SK-N-SH (cell line): ENCODE data around the gene NFKB1. TPM values are rescaled to one million over a fixed set of nuclear protein-coding genes. Genes with fewer than 3 reads are reported as not detected.

Source experiments
- CTCF ChIA-PET: fragments of 300-600, 350-600 bp; formaldehyde crosslinking; extraction: SDS; loops from one replicate; lab custom pipeline; 2021; lab: Yijun Ruan, JAX
- POLR2A ChIA-PET: fragments of 350-600 bp; sonication (Branson Sonifier 250); formaldehyde crosslinking; extraction: SDS; loops from one replicate; lab custom pipeline; 2020; ENCODE audit warnings: antibody characterized with exemption, inconsistent platforms; lab: Yijun Ruan, JAX
- DNase-seq: peaks from one replicate; pipeline ENCODE4 v3.0.0; 2012
- H2AFZ ChIP-seq: fragments of 200-600 bp; sonication (generic); 2 replicates; pipeline ENCODE4 v1.8.1; 2016; ENCODE audit warnings: antibody characterized with exemption, mild to moderate bottlenecking, low read depth
- H3F3A ChIP-seq: fragments of 200-600 bp; sonication (generic); replicated peaks from 2 replicates; pipeline ENCODE3; 2016; ENCODE audit warnings: antibody characterized with exemption, mild to moderate bottlenecking; ENCODE audit not compliant: insufficient read depth
- H3K27ac ChIP-seq, 2 experiments: fragments of 200-500 bp in 1 of 2; fragments of 200-600 bp in 1 of 2; sonication (Bioruptor generic) in 1 of 2; sonication (generic), shearing (Covaris generic) in 1 of 2; 2 replicates each; pipeline versions ENCODE4 v1.5.1 to v1.6.1; 2014 to 2016; ENCODE audit warnings: low read depth in 2 of 2, inconsistent platforms in 1 of 2, low read length in 1 of 2, mild to moderate bottlenecking in 1 of 2, mixed read lengths in 1 of 2
- H3K27me3 ChIP-seq: fragments of 200-600 bp; sonication (generic), shearing (Covaris generic); 2 replicates; pipeline ENCODE4 v1.6.1; 2016; ENCODE audit warnings: mixed run types; ENCODE audit not compliant: insufficient read depth
- H3K36me3 ChIP-seq, 2 experiments: fragments of 200-500 bp in 1 of 2; fragments of 200-600 bp in 1 of 2; sonication (Bioruptor generic) in 1 of 2; sonication (generic) in 1 of 2; replicated peaks in 1 of 2; 2 replicates each; pipeline versions ENCODE3 to v1.5.1; 2014 to 2016; ENCODE audit warnings: low read length in 1 of 2, mild to moderate bottlenecking in 1 of 2; ENCODE audit not compliant: insufficient read depth in 2 of 2, control insufficient read depth in 1 of 2
- H3K4me1 ChIP-seq, 2 experiments: fragments of 200-500 bp in 1 of 2; fragments of 200-600 bp in 1 of 2; sonication (Bioruptor generic) in 1 of 2; sonication (generic), shearing (Covaris generic) in 1 of 2; 2 replicates each; pipeline versions ENCODE4 v1.5.1 to v1.6.1; 2014 to 2016; ENCODE audit warnings: low read depth in 1 of 2, low read length in 1 of 2, mixed run types in 1 of 2; ENCODE audit not compliant: insufficient read depth in 2 of 2, control insufficient read depth in 1 of 2
- H3K4me2 ChIP-seq: fragments of 200-600 bp; sonication (generic), shearing (Covaris generic); 2 replicates; pipeline ENCODE4 v1.6.1; 2017; ENCODE audit warnings: mixed run types
- H3K4me3 ChIP-seq, 2 experiments: fragments of 200-500 bp in 1 of 2; fragments of 200-600 bp in 1 of 2; sonication (Bioruptor generic) in 1 of 2; sonication (generic), shearing (Covaris generic) in 1 of 2; 2 replicates each; pipeline versions ENCODE4 v1.5.1 to v1.8.1; 2014 to 2016; ENCODE audit warnings: low read depth in 2 of 2, inconsistent platforms in 1 of 2, low read length in 1 of 2, mild to moderate bottlenecking in 1 of 2, mixed read lengths in 1 of 2, moderate library complexity in 1 of 2
- H3K79me2 ChIP-seq: fragments of 200-600 bp; sonication (generic); 2 replicates; pipeline ENCODE4 v1.8.1; 2017; ENCODE audit warnings: mild to moderate bottlenecking; ENCODE audit not compliant: insufficient read depth
- H3K9ac ChIP-seq: fragments of 200-600 bp; sonication (generic); 2 replicates; pipeline ENCODE4 v1.6.1; 2017; ENCODE audit warnings: mixed run types
- H3K9me2 ChIP-seq: fragments of 200-600 bp; sonication (generic); 2 replicates; pipeline ENCODE4 v1.6.1; 2017; ENCODE audit warnings: mixed run types
- H3K9me3 ChIP-seq: fragments of 200-600 bp; sonication (generic); 2 replicates; pipeline ENCODE4 v1.6.1; 2017; ENCODE audit warnings: mixed run types, mild to moderate bottlenecking, moderate library complexity
- H4K20me1 ChIP-seq: fragments of 200-600 bp; sonication (generic); 2 replicates; pipeline ENCODE4 v1.6.1; 2017; ENCODE audit warnings: mild to moderate bottlenecking, mixed run types; ENCODE audit not compliant: insufficient read depth
- EP300 ChIP-seq, 2 experiments: IDR thresholded peaks; 2 replicates each; pipeline versions ENCODE4 v1.4.0 to v1.6.1; 2012; ENCODE audit warnings: borderline replicate concordance in 1 of 2, low read depth in 1 of 2, low read length in 1 of 2
- FOSL2 ChIP-seq: IDR thresholded peaks from 2 replicates; pipeline ENCODE4 v1.4.0; 2012; ENCODE audit warnings: low read depth, mild to moderate bottlenecking, moderate library complexity, borderline replicate concordance
- JUND ChIP-seq: IDR thresholded peaks from 2 replicates; pipeline ENCODE4 v1.4.0; 2012
- MEF2A ChIP-seq: IDR thresholded peaks from 2 replicates; pipeline ENCODE4 v1.4.0; 2012; ENCODE audit warnings: low read depth, borderline replicate concordance
- MXI1 ChIP-seq: IDR thresholded peaks from 2 replicates; pipeline ENCODE4 v1.6.1; 2012; ENCODE audit warnings: mild to moderate bottlenecking, low read depth, low read length, improper control_type of control experiment
- NRF1 ChIP-seq: IDR thresholded peaks from 2 replicates; pipeline ENCODE4 v1.6.1; 2012; ENCODE audit warnings: low read depth, mild to moderate bottlenecking, low read length
- POLR2AphosphoS5 ChIP-seq: IDR thresholded peaks from 2 replicates; pipeline ENCODE4 v1.6.1; 2012; ENCODE audit warnings: low read depth, low read length
- RAD21 ChIP-seq: IDR thresholded peaks from 2 replicates; pipeline ENCODE4 v1.6.1; 2012; ENCODE audit warnings: mild to moderate bottlenecking, low read length
- SIN3A ChIP-seq: IDR thresholded peaks from 2 replicates; pipeline ENCODE4 v1.6.1; 2012; ENCODE audit warnings: low read depth, mild to moderate bottlenecking, low read length, moderate library complexity, borderline replicate concordance
- SMC3 ChIP-seq: IDR thresholded peaks from 2 replicates; pipeline ENCODE4 v1.6.1; 2012; ENCODE audit warnings: low read depth, low read length, improper control_type of control experiment
- polyA plus RNA-seq, 3 experiments: library from polyadenylated mRNA; depleted of rRNA; stranded (reverse); fragments of >200 nt; gene quantifications; 2 replicates each; pipeline ENCODE4 v1.2.3, GENCODE V29; 2012
- TF ChIP-seq, protein P1 (sequence below): fragments of 200-600 bp; sonication (generic); IDR thresholded peaks from 2 replicates; pipeline ENCODE4 v1.6.1; 2017; ENCODE audit warnings: antibody characterized with exemption, mild to moderate bottlenecking, moderate library complexity
- TF ChIP-seq, protein P2 (sequence below): IDR thresholded peaks from 2 replicates; pipeline ENCODE4; 2012
- TF ChIP-seq, protein P3 (sequence below): IDR thresholded peaks from 2 replicates; pipeline ENCODE4 v1.4.0; 2012; ENCODE audit warnings: low read depth
- TF ChIP-seq, protein P4 (sequence below): IDR thresholded peaks from 2 replicates; pipeline ENCODE4 v1.4.0; 2012; ENCODE audit warnings: low read depth, borderline replicate concordance

The NFKB1 gene
- polyA plus RNA-seq, 1 of the 3 experiments (the other 2 are of a cell fraction), result 14.1 TPM

DNA sequence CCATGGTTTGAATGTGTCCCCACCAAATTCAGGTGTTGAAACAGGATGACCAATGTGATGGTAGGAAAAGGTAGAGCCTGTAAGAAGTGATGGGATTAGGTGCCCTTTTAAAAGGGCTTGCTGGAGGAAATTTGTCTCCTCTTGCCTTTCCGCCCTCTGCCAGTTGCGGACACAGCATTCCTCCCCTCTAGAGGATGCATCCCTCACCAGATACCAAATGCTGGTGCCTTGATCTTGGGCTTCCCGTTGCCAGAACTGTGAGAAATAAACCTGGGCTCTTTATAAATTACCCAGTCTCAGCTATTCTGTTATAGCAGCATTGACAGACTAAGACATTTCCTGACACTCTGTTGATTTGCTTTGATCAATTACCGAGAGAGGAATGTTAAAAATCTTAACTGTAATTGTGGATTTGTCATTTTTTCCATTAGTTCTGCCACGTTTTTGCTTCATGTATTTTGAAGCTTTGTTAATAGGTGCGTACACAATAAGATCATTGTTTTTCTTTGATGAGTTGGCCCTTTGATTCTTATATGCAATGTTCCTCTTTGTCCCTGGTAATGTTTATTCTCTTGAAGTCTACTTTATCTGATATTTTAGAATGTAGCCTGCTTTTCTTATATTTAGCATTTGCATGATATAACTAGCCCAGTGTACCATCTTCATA lies 13.3 kb downstream of the NFKB1 start (continued):
- TF ChIP-seq MXI1 (no peak), FOSL2 (no peak), EP300 (IDR thresholded peaks at IDR 0.05; ENCODE audit: borderline replicate concordance in 1 of 2, low read depth in 1 of 2, low read length in 1 of 2) (no peak), RAD21 (no peak), SIN3A (no peak), SMC3 (no peak), NRF1 (no peak)
- TF ChIP-seq, protein P1, sequence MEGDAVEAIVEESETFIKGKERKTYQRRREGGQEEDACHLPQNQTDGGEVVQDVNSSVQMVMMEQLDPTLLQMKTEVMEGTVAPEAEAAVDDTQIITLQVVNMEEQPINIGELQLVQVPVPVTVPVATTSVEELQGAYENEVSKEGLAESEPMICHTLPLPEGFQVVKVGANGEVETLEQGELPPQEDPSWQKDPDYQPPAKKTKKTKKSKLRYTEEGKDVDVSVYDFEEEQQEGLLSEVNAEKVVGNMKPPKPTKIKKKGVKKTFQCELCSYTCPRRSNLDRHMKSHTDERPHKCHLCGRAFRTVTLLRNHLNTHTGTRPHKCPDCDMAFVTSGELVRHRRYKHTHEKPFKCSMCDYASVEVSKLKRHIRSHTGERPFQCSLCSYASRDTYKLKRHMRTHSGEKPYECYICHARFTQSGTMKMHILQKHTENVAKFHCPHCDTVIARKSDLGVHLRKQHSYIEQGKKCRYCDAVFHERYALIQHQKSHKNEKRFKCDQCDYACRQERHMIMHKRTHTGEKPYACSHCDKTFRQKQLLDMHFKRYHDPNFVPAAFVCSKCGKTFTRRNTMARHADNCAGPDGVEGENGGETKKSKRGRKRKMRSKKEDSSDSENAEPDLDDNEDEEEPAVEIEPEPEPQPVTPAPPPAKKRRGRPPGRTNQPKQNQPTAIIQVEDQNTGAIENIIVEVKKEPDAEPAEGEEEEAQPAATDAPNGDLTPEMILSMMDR, result no peak

DNA sequence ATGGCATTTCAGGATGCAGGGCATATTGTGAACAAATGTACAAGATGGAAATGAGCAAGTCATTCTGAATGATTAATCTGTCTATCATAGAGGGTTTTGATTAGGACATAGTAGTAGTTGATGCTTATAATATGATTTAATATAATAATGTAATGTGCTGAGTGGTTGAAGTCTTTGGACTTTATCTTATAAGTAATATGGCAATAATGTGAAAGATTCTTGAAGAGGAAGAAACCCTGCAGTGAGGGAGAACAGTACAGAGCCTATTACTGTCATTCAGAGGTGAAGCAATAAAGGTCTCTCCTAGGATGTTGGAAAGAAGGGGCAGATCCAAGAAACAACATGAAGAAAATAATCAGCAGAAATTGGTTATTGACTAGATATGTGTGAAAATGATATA lies 16.6 kb downstream of the NFKB1 start:
- TF ChIP-seq, protein P2, sequence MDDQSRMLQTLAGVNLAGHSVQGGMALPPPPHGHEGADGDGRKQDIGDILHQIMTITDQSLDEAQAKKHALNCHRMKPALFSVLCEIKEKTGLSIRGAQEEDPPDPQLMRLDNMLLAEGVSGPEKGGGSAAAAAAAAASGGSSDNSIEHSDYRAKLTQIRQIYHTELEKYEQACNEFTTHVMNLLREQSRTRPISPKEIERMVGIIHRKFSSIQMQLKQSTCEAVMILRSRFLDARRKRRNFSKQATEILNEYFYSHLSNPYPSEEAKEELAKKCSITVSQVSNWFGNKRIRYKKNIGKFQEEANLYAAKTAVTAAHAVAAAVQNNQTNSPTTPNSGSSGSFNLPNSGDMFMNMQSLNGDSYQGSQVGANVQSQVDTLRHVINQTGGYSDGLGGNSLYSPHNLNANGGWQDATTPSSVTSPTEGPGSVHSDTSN, result no peak
- TF ChIP-seq MEF2A, result no peak
- TF ChIP-seq POLR2AphosphoS5, result no peak
- TF ChIP-seq, protein P3, sequence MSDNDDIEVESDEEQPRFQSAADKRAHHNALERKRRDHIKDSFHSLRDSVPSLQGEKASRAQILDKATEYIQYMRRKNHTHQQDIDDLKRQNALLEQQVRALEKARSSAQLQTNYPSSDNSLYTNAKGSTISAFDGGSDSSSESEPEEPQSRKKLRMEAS, result no peak
- no peak for TF ChIP-seq JUND
- TF ChIP-seq, protein P4, sequence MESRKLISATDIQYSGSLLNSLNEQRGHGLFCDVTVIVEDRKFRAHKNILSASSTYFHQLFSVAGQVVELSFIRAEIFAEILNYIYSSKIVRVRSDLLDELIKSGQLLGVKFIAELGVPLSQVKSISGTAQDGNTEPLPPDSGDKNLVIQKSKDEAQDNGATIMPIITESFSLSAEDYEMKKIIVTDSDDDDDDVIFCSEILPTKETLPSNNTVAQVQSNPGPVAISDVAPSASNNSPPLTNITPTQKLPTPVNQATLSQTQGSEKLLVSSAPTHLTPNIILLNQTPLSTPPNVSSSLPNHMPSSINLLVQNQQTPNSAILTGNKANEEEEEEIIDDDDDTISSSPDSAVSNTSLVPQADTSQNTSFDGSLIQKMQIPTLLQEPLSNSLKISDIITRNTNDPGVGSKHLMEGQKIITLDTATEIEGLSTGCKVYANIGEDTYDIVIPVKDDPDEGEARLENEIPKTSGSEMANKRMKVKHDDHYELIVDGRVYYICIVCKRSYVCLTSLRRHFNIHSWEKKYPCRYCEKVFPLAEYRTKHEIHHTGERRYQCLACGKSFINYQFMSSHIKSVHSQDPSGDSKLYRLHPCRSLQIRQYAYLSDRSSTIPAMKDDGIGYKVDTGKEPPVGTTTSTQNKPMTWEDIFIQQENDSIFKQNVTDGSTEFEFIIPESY, result no peak
- TF ChIP-seq, all 33 proteins: peak for 0
- POLR2A ChIA-PET, result no interaction called here

More for the DNA sequence above, 16.6 kb downstream of the NFKB1 start:
- Histone ChIP-seq H3K9me3 (peaks cover 7% of the 10 kb centered on the region; the same call in 1 of the 2 replicates), H3K36me3 (peaks cover 0 to 19% of the 10 kb centered on the region in 2 experiments), H3K9ac (no peak overlapping the region), H3K4me2 (no peak overlapping the region), H3K9me2 (no peaks in the 10 kb centered on the region), H3K4me3 (no peak overlapping the region), H3K27me3 (no peaks in the 10 kb centered on the region), H2AFZ (no peak overlapping the region), H3K4me1 (no peaks in the 10 kb centered on the region), H4K20me1 (no peaks in the 10 kb centered on the region; the same call in 1 of the 2 replicates), H3F3A (no peaks in the 10 kb centered on the region), H3K79me2 (peaks cover 67% of the 10 kb centered on the region; the same call in 1 of the 2 replicates), H3K27ac (no peak overlapping the region)
- DNase-seq, result no peak
- CTCF ChIA-PET, result interaction anchor here (1.1 kb wide), 1 partner anchor 529 kb away, joined by 3 read pairs; no protein-coding TSS in a partner anchor
